Measurements from ENCODE around the gene NEK10. TPM values are rescaled to one million over a fixed set of nuclear protein-coding genes. Genes with fewer than 3 reads are reported as not detected.
"Not testable (repeated sequence)": the region's sequence is repeated elsewhere in the genome, so short reads cannot be mapped to it uniquely, and the experiment has no call there.

Gene NEK10
- polyA plus RNA-seq, 1 donor = 4.6 TPM

GRCh38 chr3:27354161-27354560 is 15.0 kb downstream of the NEK10 start:
- no peak for DNase-seq (ENCODE audit: low read depth)

DNA sequence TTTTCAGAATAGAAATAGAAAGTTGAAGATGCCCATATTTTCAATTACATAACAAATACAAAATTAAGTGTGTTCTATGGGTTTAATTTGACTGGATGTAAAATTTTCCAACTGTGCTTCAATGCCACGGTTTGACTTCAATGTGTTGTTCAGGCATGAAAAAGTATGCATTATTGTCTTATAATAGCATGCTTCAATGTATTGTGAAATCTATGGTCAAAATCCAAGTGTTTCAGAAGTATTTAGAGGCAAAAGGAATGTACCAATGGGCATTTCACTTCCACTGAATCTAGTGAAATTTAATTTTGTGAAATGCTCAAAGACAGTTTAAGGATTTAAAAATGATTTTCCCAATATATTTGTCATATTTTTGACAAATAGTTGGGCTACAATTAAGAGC is 16.0 kb downstream of the NEK10 start:
- no peak for DNase-seq (ENCODE audit: low read depth)

DNA sequence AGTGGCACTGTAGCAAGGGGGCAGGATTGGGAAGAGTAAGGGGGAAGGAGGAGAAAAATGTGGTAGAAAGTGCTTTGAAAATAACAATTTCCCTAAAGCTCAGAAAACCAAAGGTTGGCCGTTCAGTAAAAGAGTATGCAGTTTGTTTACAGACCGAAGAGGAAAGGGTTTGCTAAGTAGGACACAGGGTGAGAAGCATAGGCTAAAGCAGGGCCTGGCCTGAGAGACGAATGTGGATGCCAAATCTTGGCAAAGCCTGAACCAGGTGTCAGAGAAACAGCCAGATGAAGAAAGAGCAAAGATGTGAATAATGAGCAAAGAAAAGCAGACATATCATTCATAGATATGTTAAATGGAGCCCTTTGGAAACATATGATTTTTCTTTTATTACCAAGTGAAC is 17.1 kb downstream of the NEK10 start:
- no peak for DNase-seq (ENCODE audit: low read depth)

- no peak for DNase-seq (ENCODE audit: low read depth)
These were observed 19.4 kb downstream of the NEK10 start for GRCh38 chr3:27349832-27350231.

GRCh38 chr3:27345959-27346865 is 23.0 kb downstream of the NEK10 start:
- no peak for DNase-seq (ENCODE audit: low read depth)

GRCh38 chr3:27345493-27345892 is 23.7 kb downstream of the NEK10 start:
- no peak for DNase-seq (ENCODE audit: low read depth)

- no peak for DNase-seq (ENCODE audit: low read depth)
These were observed 24.1 kb downstream of the NEK10 start for GRCh38 chr3:27345045-27345444.

DNA sequence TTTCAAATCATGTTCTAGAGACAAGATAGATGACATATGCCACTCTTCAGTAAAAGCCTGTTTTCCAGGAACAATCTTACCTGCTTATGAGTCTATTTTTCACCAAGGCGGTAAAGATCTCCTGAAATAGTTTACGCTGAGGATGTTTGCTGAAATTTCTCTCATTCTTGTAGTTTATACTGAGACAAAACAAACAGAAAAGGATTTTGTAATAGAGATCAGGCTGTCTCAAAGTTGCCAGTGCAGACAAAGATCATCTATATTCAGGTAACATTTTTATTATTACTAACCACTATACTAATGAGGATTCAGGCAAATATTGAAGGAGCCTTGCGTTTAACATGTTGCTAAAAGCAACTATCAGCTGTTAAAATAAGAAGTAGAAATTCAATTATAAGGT is 25.0 kb downstream of the NEK10 start:
- DNase-seq (ENCODE audit: low read depth) = no peak

GRCh38 chr3:27342267-27342666 is 26.9 kb downstream of the NEK10 start:
- no peak for DNase-seq (ENCODE audit: low read depth)

GRCh38 chr3:27340534-27340933 is 28.6 kb downstream of the NEK10 start:
- no peak for DNase-seq (ENCODE audit: low read depth)

- no peak for DNase-seq (ENCODE audit: low read depth)
These were observed 33.6 kb downstream of the NEK10 start for GRCh38 chr3:27335571-27335970.

- no peak for DNase-seq (ENCODE audit: low read depth)
These were observed 35.3 kb downstream of the NEK10 start for GRCh38 chr3:27333843-27334242.

DNA sequence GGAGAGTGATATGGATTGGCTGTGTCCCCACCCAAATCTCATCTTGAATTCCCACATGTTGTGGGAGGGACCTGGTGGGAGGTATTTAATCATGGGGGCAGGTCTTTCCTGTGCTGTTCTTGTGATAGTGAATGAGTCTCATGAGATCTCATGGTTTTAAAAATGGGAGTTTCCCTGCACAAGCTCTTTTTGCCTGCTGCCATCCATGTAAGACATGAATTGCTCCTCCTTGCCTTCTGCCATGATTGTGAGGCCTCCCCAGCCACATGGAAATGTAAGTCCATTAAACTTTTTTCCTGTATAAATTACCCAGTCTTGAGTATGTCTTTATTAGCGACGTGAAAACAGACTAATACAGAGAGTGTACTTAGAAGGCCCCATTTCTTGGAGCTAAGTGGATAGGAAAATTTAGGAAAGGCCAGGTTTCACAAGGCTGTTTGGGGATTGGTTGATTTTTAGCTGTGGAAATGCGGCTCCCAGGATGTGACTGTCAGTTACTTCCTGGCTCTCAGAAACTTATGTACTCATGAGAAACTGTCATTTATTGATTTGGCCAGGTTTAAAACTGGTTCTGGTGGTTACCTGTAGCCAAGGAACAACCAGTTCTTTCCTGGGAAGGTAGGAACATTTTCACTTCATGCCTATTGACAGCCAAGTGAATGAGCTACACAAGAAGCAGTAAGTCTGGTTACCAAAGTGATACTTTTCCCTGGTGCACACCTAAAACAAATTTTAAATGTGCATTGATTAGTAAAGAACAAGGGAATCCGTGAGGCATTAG is 40.0 kb downstream of the NEK10 start:
- not testable (repeated sequence) for DNase-seq (ENCODE audit: low read depth)

DNA sequence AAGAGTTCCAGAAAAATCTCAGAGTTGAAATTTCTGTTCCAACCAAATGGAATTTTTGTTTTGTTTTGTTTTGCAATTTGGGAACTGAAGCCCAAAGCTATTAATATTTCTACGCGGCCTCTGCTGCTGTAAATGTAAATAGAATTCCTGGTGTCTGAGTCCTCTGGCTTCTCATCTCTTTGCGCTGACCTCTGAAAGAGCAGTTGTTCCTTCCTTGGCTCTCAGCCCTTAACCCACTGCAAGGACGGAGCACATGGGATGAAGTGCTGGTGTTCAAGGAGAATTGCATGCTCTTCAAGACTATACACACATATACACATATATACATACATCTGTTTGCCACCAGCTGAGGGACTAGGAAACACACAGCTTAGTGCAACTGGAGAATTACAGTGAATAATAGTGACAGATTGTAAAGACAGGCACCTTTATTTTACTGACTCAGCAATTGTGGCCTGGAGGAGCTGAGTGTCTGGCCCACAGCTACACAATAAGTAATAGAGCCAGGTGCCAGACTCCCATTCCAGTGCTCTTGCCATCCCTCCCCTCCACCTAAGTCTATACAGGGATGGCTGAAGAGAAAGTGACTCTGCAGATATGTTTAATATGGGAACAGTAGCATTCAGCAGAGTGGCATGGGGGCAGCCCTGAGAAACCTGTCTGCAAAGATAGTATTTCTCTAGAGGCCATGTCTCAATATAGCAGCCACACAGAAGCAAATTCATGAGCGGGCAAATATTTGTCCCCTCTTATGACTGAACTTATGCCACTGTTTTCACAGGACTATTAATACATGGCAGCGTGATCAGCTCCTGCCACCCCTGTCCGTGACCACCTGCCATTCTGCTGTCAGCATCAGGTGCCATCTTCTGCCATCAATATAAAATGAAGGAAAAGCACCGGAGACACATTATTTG is 42.3 kb downstream of the NEK10 start:
- DNase-seq (ENCODE audit: low read depth) = peak; percentile 24

- no peak for DNase-seq (ENCODE audit: low read depth)
These were observed 43.0 kb downstream of the NEK10 start for GRCh38 chr3:27326202-27326601.

DNA sequence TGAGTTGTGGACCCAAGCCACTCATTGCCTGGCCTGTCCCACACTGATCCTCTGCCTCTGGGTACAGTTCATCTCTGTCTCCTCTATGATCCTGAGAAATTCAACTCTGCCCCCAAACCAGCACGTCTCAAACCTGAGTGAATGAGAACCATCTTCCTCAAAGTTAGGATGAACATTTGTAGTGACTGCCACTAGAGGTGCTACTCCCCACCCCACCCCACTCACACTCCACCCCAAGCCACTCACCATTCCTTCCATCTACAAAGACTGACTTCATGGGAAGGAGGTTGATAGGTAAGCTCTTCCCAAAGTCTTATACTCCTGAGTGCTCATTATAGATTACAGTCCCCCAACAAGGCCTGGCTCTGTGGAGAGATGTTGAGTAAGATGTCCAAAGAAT is 43.8 kb downstream of the NEK10 start:
- DNase-seq (ENCODE audit: low read depth) = no peak

DNA sequence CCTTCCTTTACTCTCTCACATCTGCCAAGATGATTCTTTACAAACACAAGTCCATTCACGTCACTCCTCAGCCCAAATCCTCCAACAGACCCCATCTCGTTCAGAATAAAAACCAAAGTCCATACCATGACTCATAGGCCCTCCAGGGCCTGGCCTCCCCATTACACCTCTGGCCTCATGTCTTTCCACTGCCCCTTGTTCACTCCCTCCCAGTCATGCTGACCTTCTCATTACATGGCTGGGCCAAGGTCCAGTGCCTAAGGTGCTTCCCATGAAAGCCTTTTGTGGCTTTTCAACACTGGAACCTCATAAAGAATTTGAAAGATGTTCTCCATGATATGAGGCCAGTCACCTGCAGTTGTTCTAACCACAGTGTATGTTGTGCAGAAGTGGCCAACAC is 44.5 kb downstream of the NEK10 start:
- no peak for DNase-seq (ENCODE audit: low read depth)

GRCh38 chr3:27323087-27323570 is 46.1 kb downstream of the NEK10 start:
- no peak for DNase-seq (ENCODE audit: low read depth)

- DNase-seq (ENCODE audit: low read depth) = no peak
These were observed 46.5 kb downstream of the NEK10 start for GRCh38 chr3:27322634-27323033.

- DNase-seq (ENCODE audit: low read depth) = no peak
These were observed 49.2 kb downstream of the NEK10 start for GRCh38 chr3:27319847-27320526.

DNA sequence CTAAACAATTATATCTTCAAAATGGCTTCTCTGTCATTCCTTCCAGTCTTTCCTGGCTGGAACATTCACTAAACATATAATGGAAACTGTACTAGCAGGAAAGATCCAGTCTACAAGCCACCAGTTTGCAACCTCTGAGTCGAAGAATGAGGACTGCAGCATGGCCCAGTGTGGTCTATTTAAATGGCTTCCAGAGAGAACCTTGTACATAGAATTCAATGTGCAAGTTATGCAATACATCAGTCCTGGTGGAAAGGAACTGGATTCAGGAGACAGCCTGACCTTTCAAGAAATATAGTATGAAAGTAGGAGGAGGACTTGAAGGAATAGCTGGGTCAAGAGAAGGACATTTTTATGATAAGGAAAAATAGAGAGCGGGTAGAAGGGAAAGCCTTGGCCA is 49.9 kb downstream of the NEK10 start:
- no peak for DNase-seq (ENCODE audit: low read depth)
